Endothelial cell (in vitro differentiated cells): Measurements from ENCODE around the gene DSCAML1. TPM values are rescaled to one million over a fixed set of nuclear protein-coding genes. Genes with fewer than 3 reads are reported as not detected.

Experiments used
- DNase-seq: peaks from one replicate; pipeline ENCODE4 v3.0.0; 2021; ENCODE audit warnings: low spot score
- H3K27ac Mint-ChIP-seq: one replicate; pipeline ENCODE4 v1.8.0; 2021; ENCODE audit warnings: mixed read lengths, inconsistent platforms; ENCODE audit not compliant: unreplicated experiment
- H3K27me3 Mint-ChIP-seq: one replicate; pipeline ENCODE4 v1.8.0; 2021; ENCODE audit warnings: mild to moderate bottlenecking, moderate library complexity, mixed read lengths, inconsistent platforms; ENCODE audit not compliant: unreplicated experiment
- H3K36me3 Mint-ChIP-seq: one replicate; pipeline ENCODE4 v1.8.0; 2021; ENCODE audit warnings: mild to moderate bottlenecking, low read depth, mixed read lengths, inconsistent platforms; ENCODE audit not compliant: unreplicated experiment
- H3K4me1 Mint-ChIP-seq: one replicate; pipeline ENCODE4 v1.8.0; 2021; ENCODE audit warnings: mild to moderate bottlenecking, mixed read lengths, inconsistent platforms; ENCODE audit not compliant: unreplicated experiment
- H3K4me3 Mint-ChIP-seq: one replicate; pipeline ENCODE4 v1.8.0; 2021; ENCODE audit warnings: mild to moderate bottlenecking, mixed read lengths, inconsistent platforms; ENCODE audit not compliant: unreplicated experiment
- H3K9me3 Mint-ChIP-seq: one replicate; pipeline ENCODE4 v1.8.0; 2021; ENCODE audit warnings: mixed read lengths, inconsistent platforms; ENCODE audit not compliant: unreplicated experiment
- total RNA-seq: library from RNA; stranded (reverse); fragmentation: NEBNext Ultra II Directional; extraction: Animal tissue kit (Norgen Biotek cat#: 25700); gene quantifications from one replicate; pipeline ENCODE4 v1.2.1, GENCODE V29; 2021; ENCODE audit not compliant: unreplicated experiment
- TF ChIP-seq, protein P1 (sequence below): fragments of 200-600 bp; sonication (generic); IDR thresholded peaks from one replicate; pipeline ENCODE4 v1.5.0; 2021; ENCODE audit warnings: antibody characterized with exemption; ENCODE audit not compliant: unreplicated experiment

Gene DSCAML1
- total RNA-seq, 1 donor from 2014 or later: 3.8 TPM

- H3K9me3 Mint-ChIP-seq: no peaks in the 10 kb centered on the region
- peaks cover 20% of the 10 kb centered on the region for H3K4me1 Mint-ChIP-seq
- no peak overlapping the region for H3K27ac Mint-ChIP-seq
- DNase-seq: no peak
- TF ChIP-seq, protein P1, sequence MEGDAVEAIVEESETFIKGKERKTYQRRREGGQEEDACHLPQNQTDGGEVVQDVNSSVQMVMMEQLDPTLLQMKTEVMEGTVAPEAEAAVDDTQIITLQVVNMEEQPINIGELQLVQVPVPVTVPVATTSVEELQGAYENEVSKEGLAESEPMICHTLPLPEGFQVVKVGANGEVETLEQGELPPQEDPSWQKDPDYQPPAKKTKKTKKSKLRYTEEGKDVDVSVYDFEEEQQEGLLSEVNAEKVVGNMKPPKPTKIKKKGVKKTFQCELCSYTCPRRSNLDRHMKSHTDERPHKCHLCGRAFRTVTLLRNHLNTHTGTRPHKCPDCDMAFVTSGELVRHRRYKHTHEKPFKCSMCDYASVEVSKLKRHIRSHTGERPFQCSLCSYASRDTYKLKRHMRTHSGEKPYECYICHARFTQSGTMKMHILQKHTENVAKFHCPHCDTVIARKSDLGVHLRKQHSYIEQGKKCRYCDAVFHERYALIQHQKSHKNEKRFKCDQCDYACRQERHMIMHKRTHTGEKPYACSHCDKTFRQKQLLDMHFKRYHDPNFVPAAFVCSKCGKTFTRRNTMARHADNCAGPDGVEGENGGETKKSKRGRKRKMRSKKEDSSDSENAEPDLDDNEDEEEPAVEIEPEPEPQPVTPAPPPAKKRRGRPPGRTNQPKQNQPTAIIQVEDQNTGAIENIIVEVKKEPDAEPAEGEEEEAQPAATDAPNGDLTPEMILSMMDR: no peak
- peaks cover 12% of the 10 kb centered on the region for H3K27me3 Mint-ChIP-seq
- no peaks in the 10 kb centered on the region for H3K36me3 Mint-ChIP-seq
- no peak overlapping the region for H3K4me3 Mint-ChIP-seq
These were observed 58.6 kb downstream of the DSCAML1 start for GRCh38 chr11:117738246-117738957.

DNA sequence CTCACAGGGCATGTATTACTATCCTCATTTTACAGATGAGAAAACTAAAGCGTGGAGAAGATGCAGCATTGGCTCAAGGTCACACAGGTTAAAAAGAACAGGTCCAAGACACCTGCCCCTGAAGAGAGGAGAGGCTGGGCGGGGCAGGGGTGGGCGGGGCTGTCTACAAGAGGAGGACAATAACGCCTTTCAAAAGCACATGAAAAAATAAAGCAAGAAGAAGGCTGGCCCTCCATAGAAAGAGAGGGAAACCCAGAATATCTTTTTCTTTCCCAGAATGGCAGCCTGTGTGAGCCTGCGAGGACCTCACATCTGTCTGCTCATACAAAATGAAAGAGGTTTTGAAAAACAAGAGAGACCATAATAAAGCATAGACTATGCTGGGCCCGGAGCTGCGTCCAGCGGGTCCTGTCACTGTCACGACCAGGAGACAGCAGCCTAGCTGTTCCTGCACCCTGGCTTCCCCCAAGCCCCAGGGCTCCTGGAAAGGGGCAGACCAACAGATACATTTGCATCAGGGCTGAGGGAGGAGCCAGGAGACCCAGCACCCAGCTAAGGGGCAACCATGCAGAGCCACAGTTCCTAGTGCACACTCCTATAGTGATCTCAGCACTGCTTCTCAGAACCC lies 61.6 kb downstream of the DSCAML1 start:
- DNase-seq: no peak
- H3K9me3 Mint-ChIP-seq: no peaks in the 10 kb centered on the region
- H3K4me1 Mint-ChIP-seq: peaks cover 18% of the 10 kb centered on the region
- TF ChIP-seq, protein P1: no peak
- H3K36me3 Mint-ChIP-seq: no peaks in the 10 kb centered on the region
- no peak overlapping the region for H3K4me3 Mint-ChIP-seq
- H3K27ac Mint-ChIP-seq: no peak overlapping the region
- H3K27me3 Mint-ChIP-seq: peaks cover 7% of the 10 kb centered on the region

DNA sequence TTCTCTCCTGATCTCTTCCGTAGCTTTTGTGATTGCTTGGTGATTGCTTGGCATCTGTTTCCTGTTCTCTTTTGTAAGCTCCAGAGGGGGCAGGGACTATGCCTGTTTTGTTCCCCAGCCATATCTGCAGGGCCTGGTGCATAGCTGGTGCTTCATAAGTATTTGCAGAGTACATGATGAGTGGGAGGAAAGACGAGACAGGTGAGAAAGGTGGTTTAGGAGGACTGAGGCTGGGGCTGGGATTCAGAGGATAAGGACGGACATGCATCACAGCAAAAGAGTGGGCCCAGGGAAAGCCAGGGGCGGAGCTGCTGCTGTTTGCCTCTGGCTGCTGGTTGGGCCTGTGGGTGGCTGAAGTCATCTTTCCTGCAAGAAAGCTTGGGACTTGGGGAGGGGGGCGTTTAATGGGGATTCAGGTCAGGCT lies 62.4 kb downstream of the DSCAML1 start:
- TF ChIP-seq, protein P1: no peak
- H3K36me3 Mint-ChIP-seq: no peaks in the 10 kb centered on the region
- H3K9me3 Mint-ChIP-seq: no peaks in the 10 kb centered on the region
- H3K27me3 Mint-ChIP-seq: peaks cover 6% of the 10 kb centered on the region
- no peak overlapping the region for H3K4me3 Mint-ChIP-seq
- H3K4me1 Mint-ChIP-seq: peaks cover 18% of the 10 kb centered on the region
- H3K27ac Mint-ChIP-seq: no peak overlapping the region
- DNase-seq: peak; percentile 21

DNA sequence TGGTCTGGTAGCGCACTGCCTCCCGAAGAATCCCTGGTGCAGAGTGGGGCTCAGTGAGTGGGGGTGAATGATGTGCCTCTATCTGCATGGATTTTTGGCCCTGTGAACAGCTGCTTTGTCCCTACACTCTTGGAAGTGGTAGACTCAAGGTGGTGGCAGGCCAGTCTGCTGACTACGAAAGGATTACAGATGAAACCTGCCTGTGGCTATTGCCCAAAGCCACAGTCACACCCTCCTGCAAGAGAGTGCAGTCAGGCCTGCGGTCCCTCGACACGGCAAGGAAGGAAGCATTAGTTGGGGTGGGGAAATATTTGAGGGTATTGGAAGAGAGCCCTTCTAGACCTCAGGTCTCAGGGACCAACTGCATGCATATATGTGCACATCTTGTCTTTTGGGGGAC lies 63.7 kb downstream of the DSCAML1 start:
- no peak for DNase-seq
- peaks cover 18% of the 10 kb centered on the region for H3K4me1 Mint-ChIP-seq
- H3K36me3 Mint-ChIP-seq: no peaks in the 10 kb centered on the region
- peaks cover 5% of the 10 kb centered on the region for H3K27me3 Mint-ChIP-seq
- TF ChIP-seq, protein P1: no peak
- no peaks in the 10 kb centered on the region for H3K9me3 Mint-ChIP-seq
- no peak overlapping the region for H3K4me3 Mint-ChIP-seq
- no peak overlapping the region for H3K27ac Mint-ChIP-seq

DNA sequence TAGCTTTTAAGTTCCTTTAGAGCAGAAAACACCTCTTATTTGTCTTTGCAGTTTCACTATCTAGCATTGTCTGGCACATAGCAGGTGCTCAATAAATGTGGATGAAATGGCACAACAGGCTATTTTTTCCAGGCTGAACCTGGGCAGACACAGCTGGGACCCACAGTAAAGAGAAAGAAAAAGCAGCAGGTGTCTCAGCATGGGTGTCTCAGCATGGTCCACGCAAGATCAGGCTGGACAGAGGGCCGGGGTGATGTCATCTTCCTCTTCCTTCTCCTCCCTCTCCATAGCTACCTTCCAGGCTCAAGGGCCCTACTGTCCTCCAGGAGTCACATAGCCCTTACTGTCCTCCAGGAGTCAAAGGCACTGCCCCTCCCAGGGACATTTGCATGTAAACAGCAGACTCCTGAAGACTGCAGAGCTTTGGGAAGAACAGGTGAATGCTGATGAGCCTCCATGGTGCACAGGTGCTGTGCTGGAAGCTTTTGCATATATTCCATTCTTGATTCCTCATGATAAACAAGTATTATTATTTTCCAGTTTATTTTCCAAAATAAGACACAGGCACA lies 65.2 kb downstream of the DSCAML1 start:
- Mint-ChIP-seq H3K36me3 (no peaks in the 10 kb centered on the region), H3K27me3 (no peaks in the 10 kb centered on the region), H3K27ac (no peak overlapping the region), H3K4me3 (no peak overlapping the region), H3K4me1 (peaks cover 18% of the 10 kb centered on the region), H3K9me3 (no peaks in the 10 kb centered on the region)
- TF ChIP-seq, protein P1: no peak
- DNase-seq: no peak
